Transverse colon (tissue), 4 donors: ENCODE measurements around the gene LRPAP1. TPM values are rescaled to one million over a fixed set of nuclear protein-coding genes. Genes with fewer than 3 reads are reported as not detected.

Experiments
- DNase-seq: peaks from one replicate; pipeline ENCODE4 v3.0.0-alpha.2; 2019
- H3K27ac ChIP-seq, 4 donors: fragments of 200-600 bp; sonication (generic); 2 replicates each; pipeline ENCODE4 v1.5.1; 2016 to 2018; ENCODE audit warnings: inconsistent platforms in 4 of 4
- H3K27me3 ChIP-seq: fragments of 200-600 bp; sonication (generic); 2 replicates; pipeline ENCODE4 v1.5.1; 2017; ENCODE audit warnings: inconsistent platforms
- H3K36me3 ChIP-seq, 4 donors: fragments of 200-600 bp; sonication (generic); 2 replicates each; pipeline ENCODE4 v1.5.1; 2017 to 2019; ENCODE audit warnings: inconsistent platforms in 4 of 4
- H3K4me1 ChIP-seq, 4 donors: fragments of 200-600 bp; sonication (generic); 2 replicates each; pipeline ENCODE4 v1.5.1; 2017 to 2020; ENCODE audit warnings: inconsistent platforms in 4 of 4
- H3K4me3 ChIP-seq, 4 donors: fragments of 200-600 bp; sonication (generic); 1 replicate in 1 of 4; 2 replicates in 3 of 4; pipeline versions ENCODE4 v1.5.1 to v1.6.1; 2017 to 2019; ENCODE audit warnings: inconsistent platforms in 4 of 4
- H3K9me3 ChIP-seq, 2 donors: fragments of 200-600 bp; sonication (generic); 2 replicates each; pipeline ENCODE4 v1.5.1; 2017 to 2019; ENCODE audit warnings: inconsistent platforms in 2 of 2
- CTCF ChIP-seq, 5 experiments: fragments of 200-600 bp in 3 of 5; fragments of 450-650 bp in 2 of 5; sonication (generic) in 3 of 5; IDR thresholded peaks; 1 replicate in 2 of 5; 2 replicates in 3 of 5; pipeline ENCODE4 v1.5.1; 2016 to 2017; ENCODE audit warnings: antibody characterized with exemption in 5 of 5, inconsistent platforms in 3 of 5, mild to moderate bottlenecking in 2 of 5, moderate library complexity in 1 of 5
- EP300 ChIP-seq: sonication (generic); formaldehyde crosslinking; IDR thresholded peaks from one replicate; pipeline ENCODE4 v1.6.1; 2017; ENCODE audit warnings: antibody characterized with exemption, low read depth
- POLR2A ChIP-seq: fragments of 450-650 bp; IDR thresholded peaks from one replicate; pipeline ENCODE4 v1.6.1; 2016; ENCODE audit warnings: antibody characterized with exemption, mild to moderate bottlenecking, moderate library complexity
- POLR2AphosphoS5 ChIP-seq, 3 donors: sonication (generic); formaldehyde crosslinking; IDR thresholded peaks; one replicate each; pipeline ENCODE4 v1.6.1; 2016; ENCODE audit warnings: antibody characterized with exemption in 3 of 3
- WGBS, 2 donors: methylation state at CpG; one replicate each; pipeline ENCODE4 v1.1.5; 2018; ENCODE audit warnings: low coverage in 1 of 2; 5-methylcytosine and 5-hydroxymethylcytosine counted together
- in situ Hi-C, 4 donors: fragments of 200-750 bp; cut with MboI; loops; one replicate each; pipeline versions ENCODE4 v1.15.0 to v1.15.1; 2017; ENCODE audit warnings: low sequenced_read_pairs in 3 of 4, low pct_ligation_motif_present in 1 of 4, low pct_unique_long_range_greater_than_20kb in 1 of 4
- intact Hi-C: fragments of 100-400 bp; cut with DNase I; formaldehyde crosslinking; loops from one replicate; pipeline ENCODE4 v1.15.1; 2023; ENCODE audit warnings: low total_unique reads
- total RNA-seq, 4 donors: library from RNA; depleted of rRNA; stranded (reverse); fragments of >200 nt; gene quantifications; one replicate each; pipeline ENCODE4 v1.1.0, GENCODE V29; 2016

The LRPAP1 gene
- total RNA-seq, 4 donors from 2014 or later = 98.6 to 140 (median 115) TPM

GRCh38 chr4:3531318-3531878 lies 824 bp downstream of the LRPAP1 start:
- Histone ChIP-seq H3K27me3 (no peaks in the 10 kb centered on the region), H3K27ac (peak overlapping the region in 3 of 4 donors; percentile 81 to 85 (median 81)), H3K4me1 (peaks cover 9 to 28% (median 23%) of the 10 kb centered on the region in 4 donors), H3K36me3 (no peaks in the 10 kb centered on the region), H3K9me3 (no peaks in the 10 kb centered on the region), H3K4me3 (peak overlapping the region; percentile 78 to 97 (median 92))
- in situ Hi-C loops = no loop called here
- intact Hi-C loops = no loop called here
- 0 to 17% methylated on average over 1 to 17 of the region's 17 CpGs for WGBS, 2 donors
- TF ChIP-seq POLR2A (no peak), CTCF (IDR thresholded peaks at IDR 0.05) (no peak), POLR2AphosphoS5 (IDR thresholded peaks at IDR 0.05) (no peak), EP300 (no peak)
- DNase-seq = no peak

GRCh38 chr4:3530663-3531254 lies 1.5 kb downstream of the LRPAP1 start:
- Histone ChIP-seq H3K4me3 (peak overlapping the region in 3 of 4 donors; percentile 78 to 97 (median 90)), H3K4me1 (peaks cover 9 to 28% (median 23%) of the 10 kb centered on the region in 4 donors), H3K27ac (no peak overlapping the region), H3K36me3 (no peaks in the 10 kb centered on the region), H3K27me3 (no peaks in the 10 kb centered on the region), H3K9me3 (no peaks in the 10 kb centered on the region)
- WGBS, 2 donors = 87% methylated on average over 18 of the region's 18 CpGs; no CpG with 5 or more reads in 1 of the 2 donors
- intact Hi-C loops (no loop called here), in situ Hi-C loops (no loop called here)
- no peak for DNase-seq
- TF ChIP-seq POLR2AphosphoS5 (IDR thresholded peaks at IDR 0.05) (no peak), CTCF (IDR thresholded peaks at IDR 0.05) (no peak), EP300 (no peak), POLR2A (no peak)

GRCh38 chr4:3530051-3530450 lies 2.2 kb downstream of the LRPAP1 start:
- in situ Hi-C loops (no loop called here), intact Hi-C loops (no loop called here)
- no peaks in the 10 kb centered on the region for H3K27me3 ChIP-seq
- no peaks in the 10 kb centered on the region for H3K9me3 ChIP-seq
- no peak for DNase-seq
- H3K36me3 ChIP-seq = no peaks in the 10 kb centered on the region
- peaks cover 9 to 28% (median 23%) of the 10 kb centered on the region in 4 donors for H3K4me1 ChIP-seq
- no peak overlapping the region for H3K4me3 ChIP-seq
- TF ChIP-seq EP300 (no peak), CTCF (IDR thresholded peaks at IDR 0.05) (no peak), POLR2AphosphoS5 (IDR thresholded peaks at IDR 0.05) (no peak), POLR2A (no peak)
- H3K27ac ChIP-seq = no peak overlapping the region
- 95% methylated on average over 16 of the region's 16 CpGs; no CpG with 5 or more reads in 1 of the 2 donors for WGBS, 2 donors

- WGBS, 2 donors = 89% methylated on average over 12 of the region's 12 CpGs; no CpG with 5 or more reads in 1 of the 2 donors
- in situ Hi-C loops (no loop called here), intact Hi-C loops (no loop called here)
- no peaks in the 10 kb centered on the region for H3K27me3 ChIP-seq
- no peak overlapping the region for H3K4me3 ChIP-seq
- peaks cover 0 to 1% (median under 1%) of the 10 kb centered on the region in 4 donors for H3K36me3 ChIP-seq
- H3K4me1 ChIP-seq = peaks cover 9 to 28% (median 23%) of the 10 kb centered on the region in 4 donors
- H3K27ac ChIP-seq = no peak overlapping the region
- no peak for DNase-seq
- TF ChIP-seq POLR2A (no peak), CTCF (IDR thresholded peaks at IDR 0.05) (no peak), EP300 (no peak), POLR2AphosphoS5 (IDR thresholded peaks at IDR 0.05) (no peak)
- no peaks in the 10 kb centered on the region for H3K9me3 ChIP-seq
These were observed 2.9 kb downstream of the LRPAP1 start for GRCh38 chr4:3529363-3529762.
